K562 treated with DMSO at 1 percent for 12 hours (cell line): ENCODE measurements around the gene HTR1D. TPM values are rescaled to one million over a fixed set of nuclear protein-coding genes. Genes with fewer than 3 reads are reported as not detected.

Source experiments
- total RNA-seq: library from RNA; unstranded; fragments of 300-600 nt; gene quantifications from 2 replicates; pipeline ENCODE4 v1.2.3, GENCODE V29; 2022; ENCODE audit not compliant: insufficient read depth

Gene HTR1D, protein sequence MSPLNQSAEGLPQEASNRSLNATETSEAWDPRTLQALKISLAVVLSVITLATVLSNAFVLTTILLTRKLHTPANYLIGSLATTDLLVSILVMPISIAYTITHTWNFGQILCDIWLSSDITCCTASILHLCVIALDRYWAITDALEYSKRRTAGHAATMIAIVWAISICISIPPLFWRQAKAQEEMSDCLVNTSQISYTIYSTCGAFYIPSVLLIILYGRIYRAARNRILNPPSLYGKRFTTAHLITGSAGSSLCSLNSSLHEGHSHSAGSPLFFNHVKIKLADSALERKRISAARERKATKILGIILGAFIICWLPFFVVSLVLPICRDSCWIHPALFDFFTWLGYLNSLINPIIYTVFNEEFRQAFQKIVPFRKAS
- not detected in 2 replicates for total RNA-seq

DNA sequence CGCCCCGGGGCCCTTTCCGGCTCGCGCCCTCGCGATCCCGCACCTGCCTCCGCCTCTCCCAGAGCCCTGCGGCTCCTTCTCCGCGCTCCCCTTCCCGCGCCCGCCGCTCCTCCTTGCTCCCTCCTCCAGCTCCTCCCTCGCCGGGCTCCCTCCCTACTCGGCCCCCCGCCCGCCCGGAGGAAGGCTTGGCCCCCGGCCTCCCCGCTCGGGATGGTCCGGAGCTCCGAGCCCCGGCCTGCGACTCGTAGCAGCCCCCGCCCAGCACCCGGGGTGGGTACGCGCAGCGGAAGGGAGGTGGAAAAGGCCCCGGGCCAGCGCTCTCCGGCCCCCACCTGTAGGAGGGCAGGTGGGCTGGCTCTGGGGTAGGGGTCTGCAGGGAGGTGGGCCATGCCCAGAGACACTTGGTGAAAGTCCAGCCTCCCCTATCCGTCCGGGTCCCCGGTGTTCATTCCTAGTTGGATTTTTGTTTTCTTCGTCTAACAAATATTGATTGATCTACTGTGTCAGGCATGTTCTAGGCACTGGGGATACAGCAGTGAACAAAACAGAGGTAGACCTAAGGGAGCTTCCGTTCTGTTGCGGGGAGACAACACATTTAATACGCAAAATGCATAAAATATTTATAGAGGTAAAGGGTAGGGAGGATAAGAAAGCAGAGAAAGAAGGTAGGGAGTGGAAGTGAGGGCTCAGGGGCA, at the start of gene HTR1D:
Gene HTR1D, minus strand, starts transcription at position 82 of the 695 bp plus-strand sequence. CDS start 23,283 bp downstream, outside the sequence.

DNA sequence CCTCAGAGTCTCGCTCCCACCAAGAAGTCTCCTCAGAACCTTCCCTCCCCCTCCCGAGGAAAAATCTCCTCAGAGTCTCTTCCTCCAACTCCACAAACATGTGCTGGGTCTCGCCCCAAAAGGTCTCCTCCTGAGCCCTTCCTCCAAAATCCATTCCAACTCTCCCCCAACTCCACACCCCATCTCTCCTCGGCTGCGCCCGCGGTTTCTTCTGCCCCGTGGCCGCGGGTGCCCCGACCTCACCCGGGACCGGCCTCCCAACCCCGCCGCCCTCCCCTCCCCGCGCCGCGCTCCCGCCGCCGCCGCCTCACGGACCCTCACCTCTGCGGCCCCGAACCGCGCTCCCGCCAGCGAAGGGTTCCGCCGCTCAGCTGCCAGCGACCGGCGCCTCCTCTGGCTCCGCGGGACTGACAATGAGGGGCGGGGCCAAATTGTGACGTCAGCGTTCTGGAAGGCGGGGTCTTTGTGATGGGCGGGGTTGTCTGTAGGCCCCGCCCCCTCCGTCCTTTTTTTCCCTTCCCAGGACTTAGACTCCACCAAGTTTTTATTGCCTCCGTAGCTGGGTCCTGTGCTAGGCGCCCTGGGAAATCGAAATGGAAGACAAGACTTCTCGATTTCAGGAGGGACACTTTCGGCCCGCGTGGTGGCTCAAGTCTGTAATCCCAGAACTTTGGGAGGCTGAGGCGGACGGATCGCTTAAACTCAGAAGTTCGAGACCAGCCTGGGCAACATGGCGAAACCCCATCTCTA, 48.7 kb downstream of the HTR1D start, which contains the start of gene LUZP1:
Gene LUZP1, minus strand, starts transcription at position 412 of the 750 bp plus-strand sequence.

Other genes with a start within 250 kb of the HTR1D start
- gene LACTBL1, start 244.6 kb downstream of the HTR1D start, total RNA-seq = not detected in 2 replicates
- not detected in 2 replicates for gene TEX46, start 201.7 kb downstream of the HTR1D start, total RNA-seq
- 122 and 176 TPM in 2 replicates for gene KDM1A, start 198.0 kb downstream of the HTR1D start, total RNA-seq
- gene LUZP1, start 48.6 kb downstream of the HTR1D start, total RNA-seq = 3.8 and 19.4 TPM in 2 replicates
- 52.6 and 124 TPM in 2 replicates for gene HNRNPR, start 126.8 kb upstream of the HTR1D start, total RNA-seq
- gene ZNF436, start 152.3 kb upstream of the HTR1D start, total RNA-seq = 2.5 and 9.1 TPM in 2 replicates
- 0.96 and 1.6 TPM in 2 replicates for gene TCEA3, start 207.2 kb upstream of the HTR1D start, total RNA-seq